HG03039 (cell line): ENCODE results near the gene TRMO.

Experiments used
- ATAC-seq: cut with Tn5 transposase; IDR thresholded peaks from one replicate; pipeline ENCODE4 v1.9.1; 2021; ENCODE audit warnings: mild to moderate bottlenecking, moderate library complexity; ENCODE audit not compliant: unreplicated experiment

The TRMO gene

GRCh38 chr9:97940233-97940632, 17.9 kb upstream of the TRMO start:
- ATAC-seq: no peak

GRCh38 chr9:97938081-97938644, 15.9 kb upstream of the TRMO start, which contains the start of gene HEMGN:
HEMGN (minus strand) TSS chr9:97938172; CDS start chr9:97938136, 36 bp downstream.
- no peak for ATAC-seq

- no peak for ATAC-seq
These were observed 14.7 kb upstream of the TRMO start for GRCh38 chr9:97936998-97937397.

- ATAC-seq: no peak
These were observed 13.0 kb upstream of the TRMO start for GRCh38 chr9:97935276-97935675.

GRCh38 chr9:97934321-97935115, 12.2 kb upstream of the TRMO start:
- ATAC-seq: no peak

GRCh38 chr9:97933297-97933998, 11.1 kb upstream of the TRMO start:
- no peak for ATAC-seq

GRCh38 chr9:97930972-97931371, 8.7 kb upstream of the TRMO start:
- ATAC-seq: no peak

GRCh38 chr9:97928986-97929604, 6.8 kb upstream of the TRMO start:
- no peak for ATAC-seq

- ATAC-seq: no peak
These were observed 3.4 kb upstream of the TRMO start for GRCh38 chr9:97925497-97926334.

- no peak for ATAC-seq
These were observed 2.1 kb upstream of the TRMO start for GRCh38 chr9:97924386-97924785.

- peak; percentile 35 for ATAC-seq
These were observed 1.3 kb upstream of the TRMO start for GRCh38 chr9:97923529-97924108.

- ATAC-seq: no peak
These were observed 3.0 kb downstream of the TRMO start for GRCh38 chr9:97919217-97919813.

GRCh38 chr9:97918611-97919010, 3.7 kb downstream of the TRMO start:
- no peak for ATAC-seq

GRCh38 chr9:97911970-97912369, 10.3 kb downstream of the TRMO start:
- no peak for ATAC-seq

GRCh38 chr9:97911528-97911927, 10.8 kb downstream of the TRMO start:
- ATAC-seq: no peak

- no peak for ATAC-seq
These were observed 11.9 kb downstream of the TRMO start for GRCh38 chr9:97910357-97910756.

GRCh38 chr9:97908705-97909104, 13.6 kb downstream of the TRMO start:
- no peak for ATAC-seq

- no peak for ATAC-seq
These were observed 14.7 kb downstream of the TRMO start for GRCh38 chr9:97907632-97908031.

GRCh38 chr9:97907046-97907445, 15.3 kb downstream of the TRMO start:
- ATAC-seq: no peak
